Ishikawa (cell line): ENCODE data around the gene MACF1.

Source experiments
- CREB1 ChIP-seq: IDR thresholded peaks from 2 replicates; pipeline ENCODE4 v1.6.1; 2012; ENCODE audit warnings: low read depth
- EP300 ChIP-seq: IDR thresholded peaks from 2 replicates; pipeline ENCODE4 v1.6.1; 2012; ENCODE audit warnings: borderline replicate concordance
- MAX ChIP-seq: IDR thresholded peaks from 2 replicates; pipeline ENCODE4 v1.6.1; 2012
- TAF1 ChIP-seq: IDR thresholded peaks from 2 replicates; pipeline ENCODE4 v1.6.1; 2012; ENCODE audit warnings: low read depth, mild to moderate bottlenecking
- TF ChIP-seq, protein P1 (sequence below): IDR thresholded peaks from 2 replicates; pipeline ENCODE4 v1.6.1; 2012; ENCODE audit warnings: low read depth, mild to moderate bottlenecking

DNA sequence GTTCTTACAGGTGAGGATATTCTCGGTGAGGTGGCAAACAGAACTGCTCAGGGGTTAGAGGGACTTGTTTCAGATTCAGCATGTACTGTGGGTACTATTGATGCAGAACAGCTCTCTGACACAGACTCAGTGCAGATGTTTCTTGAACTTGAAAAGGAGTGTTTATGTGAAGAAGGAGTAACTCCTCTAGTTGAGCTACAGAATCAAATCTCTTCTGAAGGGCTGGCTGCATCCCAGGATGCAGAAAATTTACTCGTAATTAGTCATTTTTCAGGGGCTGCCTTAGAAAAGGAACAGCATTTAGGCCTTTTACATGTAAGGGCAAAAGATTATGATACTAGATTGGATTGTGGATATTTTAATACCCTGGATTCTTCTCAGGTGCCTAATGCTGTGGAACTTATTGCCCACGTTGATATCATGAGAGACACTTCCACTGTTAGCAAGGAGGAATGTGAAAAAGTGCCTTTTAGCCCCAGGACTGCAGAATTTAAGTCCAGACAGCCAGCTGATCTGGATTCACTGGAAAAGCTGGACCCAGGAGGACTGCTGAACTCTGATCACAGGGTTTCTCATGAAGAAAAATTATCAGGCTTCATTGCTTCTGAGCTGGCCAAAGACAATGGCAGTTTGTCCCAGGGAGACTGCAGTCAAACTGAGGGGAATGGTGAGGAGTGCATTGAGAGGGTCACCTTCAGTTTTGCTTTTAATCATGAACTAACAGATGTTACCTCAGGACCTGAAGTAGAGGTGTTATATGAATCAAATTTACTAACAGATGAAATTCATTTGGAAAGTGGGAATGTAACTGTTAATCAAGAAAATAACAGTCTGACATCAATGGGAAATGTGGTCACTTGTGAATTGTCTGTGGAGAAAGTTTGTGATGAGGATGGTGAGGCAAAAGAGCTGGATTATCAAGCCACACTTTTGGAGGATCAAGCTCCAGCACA is 207.3 kb downstream of the MACF1 start:
- no peak for TF ChIP-seq TAF1
- TF ChIP-seq CREB1: no peak
- TF ChIP-seq, protein P1, sequence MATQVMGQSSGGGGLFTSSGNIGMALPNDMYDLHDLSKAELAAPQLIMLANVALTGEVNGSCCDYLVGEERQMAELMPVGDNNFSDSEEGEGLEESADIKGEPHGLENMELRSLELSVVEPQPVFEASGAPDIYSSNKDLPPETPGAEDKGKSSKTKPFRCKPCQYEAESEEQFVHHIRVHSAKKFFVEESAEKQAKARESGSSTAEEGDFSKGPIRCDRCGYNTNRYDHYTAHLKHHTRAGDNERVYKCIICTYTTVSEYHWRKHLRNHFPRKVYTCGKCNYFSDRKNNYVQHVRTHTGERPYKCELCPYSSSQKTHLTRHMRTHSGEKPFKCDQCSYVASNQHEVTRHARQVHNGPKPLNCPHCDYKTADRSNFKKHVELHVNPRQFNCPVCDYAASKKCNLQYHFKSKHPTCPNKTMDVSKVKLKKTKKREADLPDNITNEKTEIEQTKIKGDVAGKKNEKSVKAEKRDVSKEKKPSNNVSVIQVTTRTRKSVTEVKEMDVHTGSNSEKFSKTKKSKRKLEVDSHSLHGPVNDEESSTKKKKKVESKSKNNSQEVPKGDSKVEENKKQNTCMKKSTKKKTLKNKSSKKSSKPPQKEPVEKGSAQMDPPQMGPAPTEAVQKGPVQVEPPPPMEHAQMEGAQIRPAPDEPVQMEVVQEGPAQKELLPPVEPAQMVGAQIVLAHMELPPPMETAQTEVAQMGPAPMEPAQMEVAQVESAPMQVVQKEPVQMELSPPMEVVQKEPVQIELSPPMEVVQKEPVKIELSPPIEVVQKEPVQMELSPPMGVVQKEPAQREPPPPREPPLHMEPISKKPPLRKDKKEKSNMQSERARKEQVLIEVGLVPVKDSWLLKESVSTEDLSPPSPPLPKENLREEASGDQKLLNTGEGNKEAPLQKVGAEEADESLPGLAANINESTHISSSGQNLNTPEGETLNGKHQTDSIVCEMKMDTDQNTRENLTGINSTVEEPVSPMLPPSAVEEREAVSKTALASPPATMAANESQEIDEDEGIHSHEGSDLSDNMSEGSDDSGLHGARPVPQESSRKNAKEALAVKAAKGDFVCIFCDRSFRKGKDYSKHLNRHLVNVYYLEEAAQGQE: no peak
- no peak for TF ChIP-seq EP300
- TF ChIP-seq MAX: no peak
